HG02840 (cell line): ENCODE data around the gene MRPS31.

Experiments used
- ATAC-seq: cut with Tn5 transposase; IDR thresholded peaks from one replicate; pipeline ENCODE4 v1.9.1; 2021; ENCODE audit warnings: mild to moderate bottlenecking, moderate library complexity, moderate number of reproducible peaks; ENCODE audit not compliant: unreplicated experiment, low FRiP score

Gene MRPS31

DNA sequence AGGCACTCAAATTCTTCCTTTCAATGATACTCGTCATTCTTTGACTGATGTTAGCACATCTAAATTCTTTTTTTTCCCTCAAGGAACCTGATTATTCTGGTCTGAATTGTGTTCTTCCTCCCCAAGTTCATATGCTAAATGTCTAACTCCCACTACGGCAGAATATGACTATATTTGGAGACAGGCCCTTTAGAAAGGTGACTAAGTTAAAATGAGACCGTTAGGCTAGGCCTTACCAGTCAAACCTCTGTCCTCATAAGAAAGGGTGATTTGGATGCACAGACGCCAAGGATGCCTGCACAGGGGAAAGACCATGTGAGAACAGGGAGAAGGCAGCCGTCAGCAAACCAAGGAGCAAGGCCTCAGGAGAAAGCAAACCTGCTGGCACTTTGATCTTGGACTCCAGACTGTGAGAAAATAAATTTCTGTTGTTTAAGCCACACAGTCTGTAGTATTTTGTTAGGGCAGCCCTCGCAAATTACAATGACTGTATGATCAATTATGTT, 91.5 kb downstream of the MRPS31 start:
- ATAC-seq = no peak
